Effector memory CD8-positive, alpha-beta T cell (primary cell): Measurements from ENCODE around the gene NRTN.

Source experiments
- ATAC-seq: fragments of 150-1000 bp; cut with Tn5 transposase; replicated peaks from 2 replicates; pipeline ENCODE4 v1.10.0; 2021; ENCODE audit warnings: mild to moderate bottlenecking, moderate library complexity
- DNase-seq, 3 experiments: peaks; one replicate each; pipeline ENCODE4 v3.0.0; 2021
- H3K27ac Mint-ChIP-seq, 2 donors: one replicate each; pipeline ENCODE4 v1.8.0; 2022; ENCODE audit warnings: mild to moderate bottlenecking in 2 of 2, mixed read lengths in 2 of 2, moderate library complexity in 2 of 2
- H3K27me3 Mint-ChIP-seq, 2 donors: one replicate each; pipeline ENCODE4 v1.8.0; 2022; ENCODE audit warnings: mixed read lengths in 2 of 2
- H3K36me3 Mint-ChIP-seq: one replicate; pipeline ENCODE4 v1.8.0; 2022; ENCODE audit warnings: mild to moderate bottlenecking, moderate library complexity, mixed read lengths; ENCODE audit not compliant: insufficient read depth
- H3K4me1 Mint-ChIP-seq, 2 donors: one replicate each; pipeline ENCODE4 v1.8.0; 2022; ENCODE audit warnings: low read depth in 2 of 2, mixed read lengths in 2 of 2
- H3K4me3 Mint-ChIP-seq, 2 donors: one replicate each; pipeline ENCODE4 v1.8.0; 2022; ENCODE audit warnings: mild to moderate bottlenecking in 2 of 2, mixed read lengths in 2 of 2, moderate library complexity in 2 of 2
- H3K9me3 Mint-ChIP-seq, 2 donors: one replicate each; pipeline ENCODE4 v1.8.0; 2022; ENCODE audit warnings: mixed read lengths in 2 of 2

Gene NRTN

GRCh38 chr19:5784581-5785147, 20.2 kb upstream of the NRTN start, which contains the start of gene PRR22:
PRR22 (minus strand) TSS chr19:5784746; CDS start chr19:5784660, 86 bp downstream.
- Mint-ChIP-seq H3K36me3 (peaks cover 46% of the 10 kb centered on the region), H3K4me3 (no peak within 1 kb of the TSS), H3K27ac (no peak within 1 kb of the TSS), H3K27me3 (no peaks in the 10 kb centered on the region), H3K4me1 (peaks cover 3 to 4% of the 10 kb centered on the region in 2 donors), H3K9me3 (no peaks in the 10 kb centered on the region)
- ATAC-seq (no peak), DNase-seq (no peak)

GRCh38 chr19:5785423-5785822, 19.4 kb upstream of the NRTN start:
- Mint-ChIP-seq H3K4me1 (peaks cover 8 to 9% of the 10 kb centered on the region in 2 donors), H3K36me3 (peaks cover 54% of the 10 kb centered on the region), H3K27ac (no peak overlapping the region), H3K27me3 (no peaks in the 10 kb centered on the region), H3K9me3 (no peaks in the 10 kb centered on the region), H3K4me3 (no peak overlapping the region)
- ATAC-seq (no peak), DNase-seq (no peak)

GRCh38 chr19:5786593-5787408, 18.1 kb upstream of the NRTN start:
- peaks cover 65% of the 10 kb centered on the region for H3K36me3 Mint-ChIP-seq
- H3K4me3 Mint-ChIP-seq = no peak overlapping the region
- ATAC-seq (no peak), DNase-seq (no peak)
- peaks cover 0 to 2% of the 10 kb centered on the region in 2 donors for H3K9me3 Mint-ChIP-seq
- peak overlapping the region in 1 of 2 donors; percentile 70 for H3K27ac Mint-ChIP-seq
- peaks cover 15% of the 10 kb centered on the region in 2 donors for H3K4me1 Mint-ChIP-seq
- no peaks in the 10 kb centered on the region for H3K27me3 Mint-ChIP-seq

- DNase-seq (no peak), ATAC-seq (no peak)
- Mint-ChIP-seq H3K4me3 (no peak overlapping the region), H3K27me3 (no peaks in the 10 kb centered on the region), H3K27ac (peak overlapping the region in 1 of 2 donors; percentile 70), H3K9me3 (peaks cover 0 to 2% of the 10 kb centered on the region in 2 donors), H3K36me3 (peaks cover 65% of the 10 kb centered on the region), H3K4me1 (peaks cover 15% of the 10 kb centered on the region in 2 donors)
Observed at GRCh38 chr19:5787409-5788182, 17.3 kb upstream of the NRTN start.

- Mint-ChIP-seq H3K27ac (peak overlapping the region in 1 of 2 donors; percentile 77), H3K4me3 (peak overlapping the region in 1 of 2 donors; percentile 54), H3K36me3 (peaks cover 65% of the 10 kb centered on the region), H3K27me3 (no peaks in the 10 kb centered on the region), H3K9me3 (peaks cover 0 to 2% of the 10 kb centered on the region in 2 donors), H3K4me1 (peaks cover 15% of the 10 kb centered on the region in 2 donors)
- no peak for DNase-seq
- ATAC-seq = no peak
Observed at GRCh38 chr19:5788422-5788821, 16.4 kb upstream of the NRTN start.

- Mint-ChIP-seq H3K27me3 (no peaks in the 10 kb centered on the region), H3K36me3 (peaks cover 60% of the 10 kb centered on the region), H3K4me1 (peaks cover 15% of the 10 kb centered on the region in 2 donors), H3K27ac (no peak overlapping the region), H3K9me3 (peaks cover 0 to 2% of the 10 kb centered on the region in 2 donors), H3K4me3 (peak overlapping the region; percentile 91 to 95)
- no peak for DNase-seq
- no peak for ATAC-seq
Observed at GRCh38 chr19:5789351-5789761, 15.5 kb upstream of the NRTN start.

- peaks cover 0 to 2% of the 10 kb centered on the region in 2 donors for H3K9me3 Mint-ChIP-seq
- H3K27me3 Mint-ChIP-seq = no peaks in the 10 kb centered on the region
- H3K27ac Mint-ChIP-seq = peak overlapping the region; percentile 99
- DNase-seq = no peak
- peak overlapping the region; percentile 91 to 95 for H3K4me3 Mint-ChIP-seq
- H3K4me1 Mint-ChIP-seq = peaks cover 15% of the 10 kb centered on the region in 2 donors
- ATAC-seq = no peak
- peaks cover 59% of the 10 kb centered on the region for H3K36me3 Mint-ChIP-seq
Observed at GRCh38 chr19:5789886-5790558, 14.8 kb upstream of the NRTN start.

GRCh38 chr19:5790559-5791520, 14.0 kb upstream of the NRTN start, which contains the start of gene DUS3L:
DUS3L (minus strand) TSS chr19:5791163; CDS start chr19:5791141, 22 bp downstream.
- Mint-ChIP-seq H3K36me3 (peaks cover 53% of the 10 kb centered on the region), H3K9me3 (peaks cover 0 to 2% of the 10 kb centered on the region in 2 donors), H3K4me3 (peak within 1 kb of the TSS; percentile 91 to 95), H3K27ac (peak within 1 kb of the TSS; percentile 99), H3K27me3 (no peaks in the 10 kb centered on the region), H3K4me1 (peaks cover 15% of the 10 kb centered on the region in 2 donors)
- ATAC-seq = peak; percentile 93
- peak; percentile 93 for DNase-seq

DNA sequence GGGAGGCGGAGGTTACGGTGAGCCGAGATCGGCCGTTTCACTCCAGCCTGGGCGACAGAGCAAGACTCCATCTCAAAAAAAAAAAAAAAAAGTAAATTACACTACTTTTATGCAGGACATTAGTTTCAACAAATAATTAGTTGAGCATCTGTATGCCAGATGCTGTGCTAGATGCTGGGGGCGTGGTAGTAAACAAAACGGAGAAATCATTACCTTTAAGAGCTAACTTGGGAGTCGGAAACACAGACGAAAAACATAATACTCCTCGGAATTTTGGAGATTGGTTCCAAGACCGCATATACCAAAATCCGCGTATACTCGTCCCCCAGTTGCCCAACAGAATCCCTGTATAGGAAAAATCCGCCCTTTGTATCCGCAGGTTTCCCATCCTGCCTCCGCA, 12.6 kb upstream of the NRTN start:
- Mint-ChIP-seq H3K9me3 (peaks cover 0 to 2% of the 10 kb centered on the region in 2 donors), H3K27me3 (no peaks in the 10 kb centered on the region), H3K4me1 (peaks cover 11 to 15% of the 10 kb centered on the region in 2 donors), H3K36me3 (peaks cover 40% of the 10 kb centered on the region), H3K27ac (no peak overlapping the region), H3K4me3 (no peak overlapping the region)
- DNase-seq = no peak
- no peak for ATAC-seq

GRCh38 chr19:5793188-5793587, 11.7 kb upstream of the NRTN start:
- Mint-ChIP-seq H3K9me3 (peaks cover 0 to 2% of the 10 kb centered on the region in 2 donors), H3K4me1 (peaks cover 11 to 15% of the 10 kb centered on the region in 2 donors), H3K36me3 (peaks cover 31% of the 10 kb centered on the region), H3K4me3 (no peak overlapping the region), H3K27me3 (peaks cover 5 to 8% of the 10 kb centered on the region in 2 donors), H3K27ac (no peak overlapping the region)
- no peak for ATAC-seq
- no peak for DNase-seq

- H3K4me1 Mint-ChIP-seq = peaks cover 6 to 7% of the 10 kb centered on the region in 2 donors
- ATAC-seq = no peak
Observed at GRCh38 chr19:5795382-5795919, 9.4 kb upstream of the NRTN start.

GRCh38 chr19:5798244-5798643, 6.6 kb upstream of the NRTN start:
- Mint-ChIP-seq H3K27ac (no peak overlapping the region), H3K4me1 (peaks cover 1 to 3% of the 10 kb centered on the region in 2 donors), H3K27me3 (peaks cover 36 to 56% of the 10 kb centered on the region in 2 donors), H3K36me3 (no peaks in the 10 kb centered on the region), H3K9me3 (no peaks in the 10 kb centered on the region), H3K4me3 (no peak overlapping the region)
- no peak for ATAC-seq
- DNase-seq = no peak

More at GRCh38 chr19:5795382-5795919, 9.4 kb upstream of the NRTN start:
- Mint-ChIP-seq H3K36me3 (peaks cover 11% of the 10 kb centered on the region), H3K27ac (no peak overlapping the region), H3K27me3 (peaks cover 26 to 30% of the 10 kb centered on the region in 2 donors), H3K9me3 (peaks cover 0 to 2% of the 10 kb centered on the region in 2 donors), H3K4me3 (no peak overlapping the region)
- DNase-seq = no peak
